Loucy (cell line): Measurements from ENCODE around the gene DACH1.

Experiments
- H2AFZ ChIP-seq: fragments of 200-600 bp; sonication (generic); 2 replicates; pipeline ENCODE4 v1.6.0; 2016; ENCODE audit warnings: antibody characterized with exemption, mild to moderate bottlenecking, low read length, moderate library complexity
- H3F3A ChIP-seq: fragments of 200-600 bp; 2 replicates; pipeline ENCODE4 v1.6.0; 2016; ENCODE audit warnings: antibody characterized with exemption, low read depth, mild to moderate bottlenecking
- H3K27me3 ChIP-seq: fragments of 200-600 bp; sonication (generic); 2 replicates; pipeline ENCODE4 v1.6.1; 2014; ENCODE audit warnings: low read length, mild to moderate bottlenecking; ENCODE audit not compliant: insufficient read depth, poor library complexity, severe bottlenecking
- H3K36me3 ChIP-seq: fragments of 200-600 bp; sonication (generic); 2 replicates; pipeline ENCODE4 v1.6.1; 2016; ENCODE audit warnings: low read length; ENCODE audit not compliant: insufficient read depth
- H3K4me1 ChIP-seq: fragments of 200-600 bp; sonication (generic); 2 replicates; pipeline ENCODE4 v1.5.1; 2014; ENCODE audit warnings: low read length, mild to moderate bottlenecking; ENCODE audit not compliant: insufficient read depth, poor library complexity, severe bottlenecking
- H3K4me2 ChIP-seq: fragments of 200-600 bp; sonication (generic); 2 replicates; pipeline ENCODE4 v1.6.0; 2014; ENCODE audit warnings: antibody characterized with exemption, low read length, low read depth, mild to moderate bottlenecking; ENCODE audit not compliant: poor library complexity, severe bottlenecking
- H3K4me3 ChIP-seq: fragments of 200-600 bp; sonication (generic); 2 replicates; pipeline ENCODE4 v1.5.1; 2014; ENCODE audit warnings: low read length, mild to moderate bottlenecking, mixed read lengths; ENCODE audit not compliant: poor library complexity, severe bottlenecking
- H3K79me2 ChIP-seq: fragments of 200-600 bp; sonication (generic); 2 replicates; pipeline ENCODE4 v1.6.1; 2014; ENCODE audit warnings: low read length; ENCODE audit not compliant: insufficient read depth
- H3K9ac ChIP-seq: fragments of 200-600 bp; sonication (generic); 2 replicates; pipeline ENCODE4 v1.6.0; 2014; ENCODE audit warnings: mild to moderate bottlenecking, low read depth, low read length, moderate library complexity; ENCODE audit not compliant: poor library complexity, severe bottlenecking
- H3K9me2 ChIP-seq: fragments of 200-600 bp; sonication (generic); replicated peaks from 2 replicates; pipeline ENCODE4 v1.6.1; 2016; ENCODE audit warnings: low read depth, low read length, mixed read lengths
- H3K9me3 ChIP-seq: fragments of 200-600 bp; sonication (generic); 2 replicates; pipeline ENCODE4 v1.6.1; 2014; ENCODE audit warnings: mild to moderate bottlenecking, antibody characterized with exemption, low read length, low read depth; ENCODE audit not compliant: insufficient read depth
- H4K20me1 ChIP-seq: fragments of 200-600 bp; sonication (generic); 2 replicates; pipeline ENCODE4 v1.6.0; 2014; ENCODE audit warnings: antibody characterized with exemption, low read length, mild to moderate bottlenecking; ENCODE audit not compliant: insufficient read depth, poor library complexity, severe bottlenecking
- EZH2phosphoT487 ChIP-seq: fragments of 200-600 bp; IDR thresholded peaks from 2 replicates; pipeline ENCODE4 v1.6.1; 2018; ENCODE audit warnings: antibody characterized with exemption, mild to moderate bottlenecking, moderate library complexity, borderline replicate concordance
- TF ChIP-seq, protein P1 (sequence below): fragments of 200-600 bp; sonication (generic); conservative IDR thresholded peaks from 2 replicates; pipeline ENCODE4 v1.5.1; 2014; ENCODE audit warnings: mild to moderate bottlenecking, antibody characterized with exemption, low read length

The DACH1 gene

GRCh38 chr13:71605744-71606143 is 261.3 kb downstream of the DACH1 start:
- H3K9ac ChIP-seq: no peak overlapping the region
- no peaks in the 10 kb centered on the region for H3K79me2 ChIP-seq
- H3K36me3 ChIP-seq: no peaks in the 10 kb centered on the region
- H4K20me1 ChIP-seq: no peaks in the 10 kb centered on the region
- no peak overlapping the region for H3K4me3 ChIP-seq
- no peak overlapping the region for H3K4me2 ChIP-seq
- no peaks in the 10 kb centered on the region for H3K27me3 ChIP-seq
- H3K9me3 ChIP-seq: no peaks in the 10 kb centered on the region
- no peak overlapping the region for H2AFZ ChIP-seq
- no peaks in the 10 kb centered on the region for H3F3A ChIP-seq
- TF ChIP-seq EZH2phosphoT487: no peak
- TF ChIP-seq, protein P1, sequence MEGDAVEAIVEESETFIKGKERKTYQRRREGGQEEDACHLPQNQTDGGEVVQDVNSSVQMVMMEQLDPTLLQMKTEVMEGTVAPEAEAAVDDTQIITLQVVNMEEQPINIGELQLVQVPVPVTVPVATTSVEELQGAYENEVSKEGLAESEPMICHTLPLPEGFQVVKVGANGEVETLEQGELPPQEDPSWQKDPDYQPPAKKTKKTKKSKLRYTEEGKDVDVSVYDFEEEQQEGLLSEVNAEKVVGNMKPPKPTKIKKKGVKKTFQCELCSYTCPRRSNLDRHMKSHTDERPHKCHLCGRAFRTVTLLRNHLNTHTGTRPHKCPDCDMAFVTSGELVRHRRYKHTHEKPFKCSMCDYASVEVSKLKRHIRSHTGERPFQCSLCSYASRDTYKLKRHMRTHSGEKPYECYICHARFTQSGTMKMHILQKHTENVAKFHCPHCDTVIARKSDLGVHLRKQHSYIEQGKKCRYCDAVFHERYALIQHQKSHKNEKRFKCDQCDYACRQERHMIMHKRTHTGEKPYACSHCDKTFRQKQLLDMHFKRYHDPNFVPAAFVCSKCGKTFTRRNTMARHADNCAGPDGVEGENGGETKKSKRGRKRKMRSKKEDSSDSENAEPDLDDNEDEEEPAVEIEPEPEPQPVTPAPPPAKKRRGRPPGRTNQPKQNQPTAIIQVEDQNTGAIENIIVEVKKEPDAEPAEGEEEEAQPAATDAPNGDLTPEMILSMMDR: no peak
- no peaks in the 10 kb centered on the region for H3K9me2 ChIP-seq
- H3K4me1 ChIP-seq: no peaks in the 10 kb centered on the region

GRCh38 chr13:71603255-71603654 is 263.7 kb downstream of the DACH1 start:
- H3K4me3 ChIP-seq: no peak overlapping the region
- H3K27me3 ChIP-seq: no peaks in the 10 kb centered on the region
- no peaks in the 10 kb centered on the region for H3K9me3 ChIP-seq
- no peak overlapping the region for H3K9ac ChIP-seq
- no peaks in the 10 kb centered on the region for H3K4me1 ChIP-seq
- no peak overlapping the region for H2AFZ ChIP-seq
- TF ChIP-seq, protein P1: no peak
- no peak for TF ChIP-seq EZH2phosphoT487
- H3K4me2 ChIP-seq: no peak overlapping the region
- no peaks in the 10 kb centered on the region for H3K9me2 ChIP-seq
- H3F3A ChIP-seq: no peaks in the 10 kb centered on the region
- H3K36me3 ChIP-seq: no peaks in the 10 kb centered on the region
- no peaks in the 10 kb centered on the region for H4K20me1 ChIP-seq
- no peaks in the 10 kb centered on the region for H3K79me2 ChIP-seq

DNA sequence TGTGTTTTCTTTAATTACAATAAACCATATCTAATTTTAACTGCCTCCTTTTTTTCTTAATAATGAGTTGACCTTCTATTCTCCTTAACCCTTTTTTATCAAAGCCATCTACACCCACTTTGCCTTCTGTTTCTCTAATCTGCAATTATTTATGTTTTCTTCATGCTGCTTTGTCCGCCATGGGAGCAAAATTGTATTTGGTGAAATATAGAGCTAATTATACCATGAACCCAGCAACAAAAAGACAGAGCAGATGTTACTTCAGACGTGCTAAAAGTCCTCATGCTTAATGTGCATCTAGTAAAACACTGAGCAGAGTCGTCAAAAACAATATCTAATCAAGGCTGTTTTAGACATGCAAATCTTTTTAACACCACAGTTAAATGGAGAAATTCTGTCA is 264.7 kb downstream of the DACH1 start:
- Histone ChIP-seq H3K4me1 (no peaks in the 10 kb centered on the region), H3K9me2 (no peaks in the 10 kb centered on the region; the same call in 1 of the 2 replicates), H4K20me1 (no peaks in the 10 kb centered on the region), H3K27me3 (no peaks in the 10 kb centered on the region), H3K9me3 (no peaks in the 10 kb centered on the region), H3F3A (no peaks in the 10 kb centered on the region), H3K9ac (no peak overlapping the region), H3K4me2 (no peak overlapping the region), H3K79me2 (no peaks in the 10 kb centered on the region), H3K36me3 (no peaks in the 10 kb centered on the region), H2AFZ (no peak overlapping the region), H3K4me3 (no peak overlapping the region)
- TF ChIP-seq EZH2phosphoT487: no peak
- TF ChIP-seq, protein P1: no peak
